ENCODE data around the gene HDAC8.
"Not testable (repeated sequence)": the region's sequence is repeated elsewhere in the genome, so short reads cannot be mapped to it uniquely, and the experiment has no call there.

HDAC8 gene

DNA sequence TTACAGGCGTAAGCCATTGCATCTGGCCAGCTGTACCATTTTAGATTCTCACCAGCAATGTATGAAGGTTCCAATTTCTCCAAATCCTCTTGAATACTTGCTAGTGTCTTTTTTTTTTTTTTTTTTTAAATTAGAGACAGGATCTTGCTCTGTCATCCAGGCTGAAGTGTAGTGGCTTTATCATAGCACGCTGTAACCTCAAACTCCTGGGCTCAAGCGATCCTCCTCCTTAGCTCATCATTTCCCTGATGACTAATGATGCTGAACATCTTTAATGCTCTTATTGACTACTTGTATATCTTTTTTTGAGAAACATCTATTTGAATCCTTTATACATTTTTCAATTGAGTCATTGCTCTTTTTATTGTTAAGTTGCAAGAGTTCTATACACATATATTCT lies 40.3 kb downstream of the HDAC8 start:
- DNase-seq (ENCODE audit: low read depth) = peak; percentile 20

DNA sequence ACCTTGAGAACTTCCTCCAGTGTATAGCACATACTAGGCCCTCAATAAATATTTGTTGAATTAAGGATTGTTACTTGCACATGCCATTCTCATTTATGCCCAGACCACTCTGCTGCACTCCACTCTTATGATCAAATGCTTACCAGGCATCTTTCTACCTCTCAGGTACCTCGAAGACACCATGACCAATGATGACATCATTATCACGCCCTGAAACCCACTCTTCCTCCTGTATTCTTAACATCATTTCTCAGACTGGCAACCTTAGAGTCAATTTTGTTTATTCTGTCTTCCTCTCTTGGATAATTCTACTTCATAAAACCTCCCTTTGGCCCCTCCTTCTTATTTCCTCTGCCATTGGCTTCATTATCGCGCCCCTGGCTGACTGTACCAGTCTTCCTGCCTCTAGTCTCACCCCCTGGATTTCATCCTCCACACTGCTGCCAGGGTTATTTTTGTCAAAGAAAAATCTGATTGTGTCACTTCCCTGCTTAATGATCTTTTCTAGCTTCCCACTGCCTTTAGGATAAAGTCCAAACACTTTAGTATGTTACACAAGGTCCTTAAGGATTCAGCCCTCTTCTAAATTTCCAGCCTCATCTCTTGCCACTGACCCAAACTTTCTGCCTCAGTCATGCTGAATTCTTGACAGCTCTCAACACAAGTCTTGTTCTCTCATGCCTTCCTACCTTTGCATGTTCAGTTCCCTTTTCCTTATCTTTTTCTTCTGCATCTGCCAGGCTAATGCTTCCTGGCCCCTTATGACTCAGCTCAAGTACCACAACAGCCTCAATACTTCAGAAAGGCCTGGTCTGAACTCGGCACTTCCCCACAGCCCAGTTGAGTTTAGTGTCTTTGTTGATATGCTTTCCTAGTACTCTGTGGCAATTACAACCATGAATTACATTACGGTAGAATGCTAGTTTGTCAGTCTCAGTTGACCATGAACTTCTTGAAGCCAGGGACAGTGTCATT lies 45.8 kb downstream of the HDAC8 start:
- DNase-seq (ENCODE audit: low read depth) = peak; percentile 79

GRCh38 chrX:72498782-72499181 lies 73.9 kb downstream of the HDAC8 start:
- no peak for DNase-seq (ENCODE audit: low read depth)

DNA sequence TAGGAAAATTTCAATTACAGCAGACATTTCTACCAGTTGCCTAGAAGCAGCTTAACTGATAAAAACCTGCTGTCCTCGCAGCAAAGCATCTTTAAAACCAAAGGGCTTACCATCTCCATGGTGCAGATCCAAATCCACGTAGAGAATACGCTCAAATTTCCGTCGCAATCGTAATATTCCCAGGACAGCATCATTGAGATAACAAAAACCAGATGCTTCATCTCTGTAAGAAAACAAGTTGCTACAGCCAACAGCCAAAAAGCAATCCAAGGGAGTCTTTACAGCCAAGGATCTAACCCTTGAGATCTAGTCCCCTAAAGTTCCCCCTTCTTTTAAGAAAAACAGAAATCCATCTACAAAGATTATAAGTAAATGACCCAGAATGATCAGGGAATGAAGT lies 77.6 kb downstream of the HDAC8 start:
- no peak for DNase-seq (ENCODE audit: low read depth)

DNA sequence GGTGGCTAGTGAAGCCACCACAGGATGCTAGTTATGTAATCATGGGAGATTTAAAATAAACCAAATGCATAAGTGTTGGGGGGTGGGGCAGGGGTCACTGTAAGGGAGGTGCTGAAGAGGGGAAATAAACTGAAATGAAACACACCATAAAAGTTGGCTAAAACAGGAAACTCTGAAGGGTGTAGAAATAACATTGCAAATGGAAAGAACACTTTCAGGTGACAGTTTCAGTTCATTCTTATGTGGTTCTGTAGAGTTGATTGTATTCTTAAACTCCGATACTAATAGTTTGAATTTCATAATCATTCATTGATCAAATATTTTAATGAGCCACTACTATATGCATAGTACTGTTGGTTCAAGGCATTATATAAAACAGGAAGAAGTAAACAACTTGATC lies 80.1 kb downstream of the HDAC8 start:
- no peak for DNase-seq (ENCODE audit: low read depth)

GRCh38 chrX:72490221-72490620 lies 82.4 kb downstream of the HDAC8 start:
- not testable (repeated sequence) for DNase-seq (ENCODE audit: low read depth)

DNA sequence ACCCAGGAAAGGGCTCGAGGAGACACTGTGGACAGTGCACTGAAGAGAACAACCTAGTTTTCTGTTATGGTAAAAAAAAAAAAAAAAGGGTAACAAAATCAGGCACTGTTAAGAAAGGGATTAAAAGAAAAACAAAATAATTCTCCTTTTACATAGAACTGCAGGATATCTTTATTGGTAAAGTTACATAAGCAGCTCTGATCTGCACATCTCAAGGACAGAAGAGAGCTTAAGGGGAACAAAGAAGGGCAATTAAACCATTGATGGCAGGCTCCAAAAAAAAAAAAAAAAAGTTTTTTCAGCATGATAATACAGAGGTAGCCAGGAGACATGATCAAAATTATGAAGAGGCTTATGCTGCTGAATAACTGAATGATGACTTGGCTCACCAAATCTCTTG lies 85.0 kb downstream of the HDAC8 start:
- no peak for DNase-seq (ENCODE audit: low read depth)

DNA sequence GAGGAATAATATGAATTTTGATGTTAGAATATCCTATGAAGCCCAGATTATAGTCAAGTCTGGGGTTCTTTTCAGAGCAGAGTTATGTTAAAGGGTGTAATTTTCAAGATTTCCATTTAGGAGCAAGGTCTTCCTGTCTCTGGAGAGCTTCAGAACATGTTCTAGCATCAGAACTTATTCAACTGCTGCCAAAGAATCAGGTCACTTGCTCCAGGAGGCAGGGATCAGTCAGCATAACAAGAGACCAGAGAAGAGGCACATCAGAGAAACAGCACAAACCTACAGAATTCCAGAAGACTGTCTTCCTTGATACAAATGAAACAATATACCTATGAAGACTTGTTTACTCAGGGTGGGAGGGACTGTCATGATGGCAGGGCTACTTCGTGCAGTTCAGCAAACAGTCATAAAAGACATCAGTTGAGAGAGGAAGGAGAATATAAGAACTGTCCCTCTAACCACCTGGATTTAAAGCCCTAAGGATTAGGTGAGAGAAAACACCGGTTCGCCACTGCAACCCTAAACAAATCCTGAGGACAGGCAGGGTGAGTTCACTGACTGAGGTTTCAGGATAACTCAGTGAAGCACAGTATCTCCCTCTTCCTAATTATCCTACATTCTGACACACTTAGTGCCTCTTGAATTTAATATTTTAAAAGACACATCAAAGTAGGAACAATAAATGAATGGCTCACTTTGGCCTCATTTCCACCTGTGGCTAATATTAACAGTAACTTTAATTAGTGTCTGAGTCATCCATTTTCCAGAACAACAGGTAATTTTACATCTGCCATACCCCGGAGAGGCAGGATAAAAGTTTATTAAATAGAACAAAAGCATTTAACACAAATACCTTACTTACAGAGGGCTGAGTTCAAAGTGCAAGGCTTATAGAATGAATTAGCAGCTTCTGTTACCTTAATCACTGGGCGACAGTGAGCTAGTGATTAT lies 93.0 kb downstream of the HDAC8 start:
- DNase-seq (ENCODE audit: low read depth) = no peak

- DNase-seq (ENCODE audit: low read depth) = no peak
These were observed 93.8 kb downstream of the HDAC8 start for GRCh38 chrX:72478853-72479252.

DNA sequence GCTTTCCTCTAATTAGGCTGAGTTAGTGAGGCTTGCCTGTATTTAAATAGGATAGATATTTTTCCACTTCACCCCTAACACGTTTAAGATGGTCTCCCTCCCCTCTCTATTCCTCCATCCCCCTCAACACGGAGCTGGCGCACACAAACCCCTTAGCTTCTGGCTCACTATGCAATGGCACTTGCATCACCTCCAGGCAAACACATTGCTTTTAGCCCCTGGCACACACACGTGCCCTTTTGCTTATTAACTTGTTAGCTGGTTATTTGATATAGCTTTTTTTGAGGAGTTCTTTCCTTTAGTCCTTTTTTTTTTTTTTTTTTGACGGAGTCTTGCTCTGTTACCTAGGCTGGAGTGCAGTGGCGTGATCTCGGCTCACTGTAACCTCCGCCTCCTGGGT lies 94.3 kb downstream of the HDAC8 start:
- no peak for DNase-seq (ENCODE audit: low read depth)

GRCh38 chrX:72477781-72478181 lies 94.9 kb downstream of the HDAC8 start:
- DNase-seq (ENCODE audit: low read depth) = no peak

DNA sequence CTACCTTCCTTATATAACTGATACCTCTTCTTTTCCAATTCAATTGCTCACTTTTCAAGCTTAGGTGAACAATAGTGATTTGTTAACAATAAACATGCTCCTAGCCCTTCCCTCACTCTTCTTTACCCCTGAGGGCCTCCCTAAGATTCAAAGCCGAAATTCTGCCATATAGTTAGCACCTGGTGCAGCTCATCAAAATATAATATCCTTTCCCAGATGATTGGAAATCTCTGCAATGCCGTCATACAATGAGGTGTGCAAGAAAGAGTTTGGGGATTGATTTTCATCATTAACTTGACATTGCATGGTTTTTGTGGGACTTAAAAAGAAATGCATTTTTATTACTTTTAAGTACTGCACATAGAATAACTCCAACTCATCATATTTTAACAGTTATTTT lies 95.3 kb downstream of the HDAC8 start:
- no peak for DNase-seq (ENCODE audit: low read depth)

DNA sequence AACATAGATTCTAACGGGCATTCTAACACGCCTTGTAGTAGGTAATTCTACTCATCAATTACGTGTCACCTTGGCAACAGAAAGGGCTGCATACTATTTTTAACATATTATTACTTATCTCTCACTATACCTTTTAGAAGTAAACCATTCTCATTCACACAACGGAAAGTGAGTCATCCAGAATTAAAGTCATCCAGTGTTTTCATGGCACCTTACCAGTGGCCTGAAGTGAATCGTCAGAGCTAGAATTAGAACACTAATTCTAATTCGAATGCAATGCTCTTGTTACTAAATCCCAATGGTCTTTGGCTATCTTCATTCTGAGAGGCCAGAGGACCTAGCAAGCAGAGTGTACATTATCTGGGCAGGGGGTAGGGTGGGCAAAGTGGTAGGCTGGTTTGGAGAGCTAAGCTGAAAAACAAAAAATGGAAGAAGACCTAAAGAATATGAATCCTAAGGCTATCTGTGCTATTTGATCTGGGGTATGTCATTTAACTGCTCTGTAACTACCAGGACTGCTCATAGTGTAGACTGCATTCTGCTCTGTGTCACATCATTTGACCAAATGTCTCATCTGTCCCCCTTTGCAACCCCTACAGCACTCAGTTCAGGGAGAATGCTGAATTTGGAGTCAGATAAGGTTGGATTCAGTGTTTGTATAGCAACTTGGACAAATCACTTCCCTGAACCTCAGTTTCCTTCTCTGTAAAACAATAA lies 96.5 kb downstream of the HDAC8 start:
- no peak for DNase-seq (ENCODE audit: low read depth)

DNA sequence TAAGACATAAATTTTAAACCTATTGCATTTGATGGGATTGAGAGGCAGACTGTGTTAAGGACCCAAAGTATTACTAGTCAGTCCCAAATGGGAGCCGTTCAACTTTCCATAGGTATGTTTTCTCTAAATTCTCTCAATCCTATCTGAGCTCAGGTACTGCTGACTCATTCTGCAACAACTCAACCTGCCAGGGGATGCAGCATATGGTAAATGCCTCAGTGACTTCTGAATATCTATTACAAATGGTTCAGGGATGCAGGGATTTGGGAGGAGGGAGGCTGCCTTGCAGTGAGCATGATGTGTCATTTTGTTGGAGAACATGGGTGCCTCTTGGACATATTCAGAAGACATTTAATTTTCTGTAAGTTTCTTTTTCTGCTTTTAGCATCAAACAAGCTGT lies 97.3 kb downstream of the HDAC8 start:
- DNase-seq (ENCODE audit: low read depth) = no peak

- no peak for DNase-seq (ENCODE audit: low read depth)
These were observed 102.0 kb downstream of the HDAC8 start for GRCh38 chrX:72470532-72471223.

GRCh38 chrX:72470117-72470516 lies 102.5 kb downstream of the HDAC8 start:
- no peak for DNase-seq (ENCODE audit: low read depth)

- DNase-seq (ENCODE audit: low read depth) = no peak
These were observed 104.0 kb downstream of the HDAC8 start for GRCh38 chrX:72468607-72469006.

DNA sequence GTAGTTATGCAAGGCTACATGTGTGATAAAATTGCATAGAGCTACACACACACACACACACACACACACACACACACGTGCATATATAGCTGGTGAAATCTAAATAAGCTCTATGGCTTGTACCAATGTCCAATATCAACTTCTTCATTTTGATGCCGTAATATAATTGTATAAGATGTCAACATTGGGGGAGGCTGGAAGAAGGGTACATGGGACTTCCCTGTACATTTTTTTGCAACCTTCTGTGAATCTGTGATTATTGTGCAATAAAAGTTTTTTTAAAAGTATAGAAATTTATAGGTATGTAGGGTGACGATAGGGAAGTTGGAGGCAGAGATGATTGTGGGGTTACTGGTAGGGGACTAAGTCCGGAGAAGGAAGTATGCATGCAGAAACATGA lies 105.5 kb downstream of the HDAC8 start:
- no peak for DNase-seq (ENCODE audit: low read depth)

- no peak for DNase-seq (ENCODE audit: low read depth)
These were observed 106.2 kb downstream of the HDAC8 start for GRCh38 chrX:72466493-72466892.

DNA sequence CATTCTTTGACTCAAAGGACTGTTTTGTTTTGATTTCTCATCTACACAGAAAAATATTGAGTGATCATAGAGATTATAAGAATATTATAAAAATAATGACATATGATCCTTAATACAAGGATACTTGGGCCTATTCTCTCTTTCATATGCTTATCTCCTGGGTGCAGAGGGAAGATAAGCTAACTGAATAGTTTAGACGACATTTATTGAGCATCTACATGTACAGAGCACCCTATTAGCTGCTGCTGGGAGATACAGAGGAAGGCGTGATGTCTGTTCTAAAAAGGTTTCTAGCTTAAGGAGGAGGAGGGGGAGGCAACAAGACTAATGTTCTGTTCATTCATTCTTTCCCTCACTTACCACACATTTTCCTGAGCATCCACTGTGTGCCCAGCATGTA lies 106.8 kb downstream of the HDAC8 start:
- no peak for DNase-seq (ENCODE audit: low read depth)

- DNase-seq (ENCODE audit: low read depth) = no peak
These were observed 110.9 kb downstream of the HDAC8 start for GRCh38 chrX:72461766-72462165.

DNA sequence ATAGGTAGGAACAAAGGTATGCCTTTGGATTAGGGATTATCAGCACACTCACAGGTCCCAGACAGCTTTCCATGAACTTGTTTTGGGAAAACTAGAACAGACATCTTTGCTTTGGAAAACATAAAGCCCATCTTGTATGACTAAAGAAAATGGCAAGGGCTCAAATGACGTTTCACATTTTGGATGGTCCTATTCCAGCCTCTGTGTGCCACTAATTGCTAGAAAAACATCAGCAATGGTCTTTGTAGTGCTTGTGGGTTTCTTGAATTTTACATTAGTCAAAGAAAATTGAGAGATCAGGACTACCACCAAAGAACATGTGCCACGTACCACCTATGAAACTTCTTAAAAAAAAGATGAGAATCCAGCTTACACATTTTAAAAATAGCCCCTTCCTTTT lies 111.4 kb downstream of the HDAC8 start:
- no peak for DNase-seq (ENCODE audit: low read depth)
